GM19328 (cell line): ENCODE results near the gene UGT8.
A peak's percentile ranks its signal among the peaks of the same experiment; 100 is the strongest.
"Not testable (repeated sequence)": the region's sequence is repeated elsewhere in the genome, so short reads cannot be mapped to it uniquely, and the experiment has no call there.

Source experiments
- ATAC-seq: cut with Tn5 transposase; IDR thresholded peaks from one replicate; pipeline ENCODE4 v1.9.1; 2021; ENCODE audit warnings: mild to moderate bottlenecking, moderate library complexity; ENCODE audit not compliant: unreplicated experiment

The UGT8 gene

DNA sequence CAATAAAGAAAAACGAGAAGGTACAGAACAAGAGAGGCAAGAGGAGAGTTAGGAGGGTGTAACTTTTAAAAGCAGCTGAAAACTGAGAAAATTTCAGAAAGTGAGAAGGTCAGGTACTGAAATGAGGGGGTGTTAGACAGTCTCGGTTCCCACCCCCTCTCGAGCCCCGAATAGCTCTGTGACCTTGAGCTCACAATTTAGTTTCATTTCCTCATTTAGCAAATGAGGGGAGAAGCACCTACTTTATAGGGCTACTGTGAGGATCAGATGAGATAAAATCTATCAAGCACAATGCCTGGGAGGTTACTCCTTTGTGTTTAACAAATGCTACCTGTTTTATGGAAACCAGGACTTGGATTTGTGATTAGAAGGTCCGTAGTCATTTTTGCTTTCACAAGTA, 4.9 kb downstream of the UGT8 start:
- ATAC-seq, result peak; percentile 87

DNA sequence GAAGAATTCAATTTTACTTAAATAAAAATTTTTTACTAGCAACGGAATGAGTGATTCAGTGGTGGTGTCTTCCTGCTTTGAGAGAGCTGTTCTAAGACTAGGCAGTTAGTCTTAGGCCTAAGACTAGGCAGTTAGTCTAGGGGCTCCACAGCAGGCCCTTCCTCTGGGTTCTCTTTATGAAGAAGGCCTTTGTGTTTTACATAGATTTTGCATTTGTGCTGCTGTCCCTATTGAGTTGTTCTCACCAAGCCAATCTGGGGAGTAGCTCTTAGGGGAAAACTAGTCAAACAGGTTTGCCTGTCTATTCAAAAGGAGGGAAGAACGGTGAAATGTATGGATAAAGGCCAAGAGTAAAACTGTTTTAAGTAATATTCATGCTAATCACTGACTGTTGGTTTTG, 7.6 kb downstream of the UGT8 start:
- ATAC-seq, result no peak

DNA sequence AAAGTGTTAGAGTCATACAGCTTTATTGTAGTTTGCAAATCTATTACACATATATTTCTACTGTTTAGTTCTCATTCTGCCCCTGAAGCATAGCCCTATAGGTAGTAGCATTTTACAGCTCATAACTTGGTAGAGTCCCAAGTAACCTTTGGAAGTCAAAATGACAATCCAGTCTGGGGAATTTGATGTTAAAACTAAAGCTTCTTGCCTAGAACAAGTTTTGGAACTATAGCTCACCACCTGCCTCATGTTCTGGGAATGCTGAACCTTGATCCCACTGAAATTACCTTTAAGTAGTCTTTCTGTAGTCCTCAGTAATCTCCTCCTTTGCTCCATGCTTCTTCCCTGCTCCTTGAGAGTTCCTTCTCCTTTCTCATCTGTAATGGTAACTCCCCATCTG, 8.4 kb downstream of the UGT8 start:
- no peak for ATAC-seq

DNA sequence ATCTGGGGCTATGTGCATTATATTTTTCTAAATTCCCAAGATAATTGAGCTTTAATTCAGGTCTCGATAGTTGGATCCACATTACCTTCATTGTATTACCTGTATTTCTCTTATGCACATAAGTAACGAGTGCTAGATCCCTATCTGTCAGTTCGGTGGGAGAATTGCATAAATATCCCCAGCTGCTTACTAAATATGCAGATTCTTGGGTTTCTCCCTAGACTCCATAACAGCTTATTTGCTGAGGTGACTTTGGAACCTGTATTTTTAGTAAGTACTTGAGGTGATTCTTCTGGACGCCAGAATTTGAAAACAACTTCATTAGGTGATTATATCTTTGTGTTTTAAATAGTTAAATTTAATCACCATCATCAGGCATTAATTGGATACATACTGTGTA, 15.0 kb downstream of the UGT8 start:
- ATAC-seq, result no peak

DNA sequence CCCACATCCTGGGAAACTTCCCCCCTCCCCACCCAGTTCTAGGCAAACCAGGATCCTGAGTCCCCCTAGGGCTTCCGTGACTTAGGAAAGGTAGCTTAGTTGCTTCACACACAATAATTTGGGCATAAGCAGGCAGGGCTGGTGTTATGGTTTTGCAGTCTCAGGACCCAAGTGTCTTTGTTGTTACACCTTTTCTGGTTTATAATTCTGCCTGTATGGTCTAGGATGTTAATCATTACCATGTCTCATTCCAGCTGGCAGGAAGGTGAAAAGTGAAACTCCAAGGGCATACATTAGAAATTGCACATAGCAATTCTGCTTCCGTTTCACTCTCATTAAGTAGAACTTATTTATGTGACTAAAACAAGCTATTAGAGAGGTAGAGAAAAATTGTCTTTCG, 16.8 kb downstream of the UGT8 start:
- ATAC-seq, result no peak

DNA sequence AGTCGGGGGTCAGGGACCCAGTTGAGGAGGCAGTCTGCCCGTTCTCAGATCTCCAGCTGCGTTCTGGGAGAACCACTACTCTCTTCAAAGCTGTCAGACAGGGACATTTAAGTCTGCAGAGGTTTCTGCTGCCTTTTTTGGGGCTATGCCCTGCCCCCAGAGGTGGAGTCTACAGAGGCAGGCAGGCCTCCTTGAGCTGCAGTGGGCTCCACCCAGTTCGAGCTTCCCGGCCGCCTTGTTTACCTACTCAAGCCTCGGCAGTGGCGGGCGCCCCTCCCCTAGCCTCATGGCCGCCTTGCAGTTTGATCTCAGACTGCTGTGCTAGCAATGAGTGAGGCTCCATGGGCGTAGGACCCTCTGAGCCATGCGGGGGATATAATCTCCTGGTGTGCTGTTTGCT, 17.4 kb downstream of the UGT8 start:
- not testable (repeated sequence) for ATAC-seq

DNA sequence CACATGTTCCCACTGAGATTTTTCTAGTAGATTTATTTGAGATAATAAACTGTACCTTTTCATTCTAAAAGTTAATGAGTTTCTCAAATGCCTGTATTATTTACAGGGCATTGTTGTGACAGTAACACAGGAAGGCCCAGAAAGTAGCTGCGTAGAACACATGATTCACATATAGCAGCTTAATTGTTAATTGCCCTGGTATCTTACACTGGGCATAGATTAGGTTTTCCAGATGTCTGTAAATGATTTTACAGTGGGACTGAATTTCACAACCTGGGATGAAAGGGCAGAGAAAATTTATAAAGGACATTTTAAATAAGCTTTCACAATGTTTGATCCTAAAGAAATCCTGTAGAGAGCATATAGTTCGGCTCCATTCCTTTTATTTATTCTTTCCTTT, 27.6 kb downstream of the UGT8 start:
- ATAC-seq, result no peak

DNA sequence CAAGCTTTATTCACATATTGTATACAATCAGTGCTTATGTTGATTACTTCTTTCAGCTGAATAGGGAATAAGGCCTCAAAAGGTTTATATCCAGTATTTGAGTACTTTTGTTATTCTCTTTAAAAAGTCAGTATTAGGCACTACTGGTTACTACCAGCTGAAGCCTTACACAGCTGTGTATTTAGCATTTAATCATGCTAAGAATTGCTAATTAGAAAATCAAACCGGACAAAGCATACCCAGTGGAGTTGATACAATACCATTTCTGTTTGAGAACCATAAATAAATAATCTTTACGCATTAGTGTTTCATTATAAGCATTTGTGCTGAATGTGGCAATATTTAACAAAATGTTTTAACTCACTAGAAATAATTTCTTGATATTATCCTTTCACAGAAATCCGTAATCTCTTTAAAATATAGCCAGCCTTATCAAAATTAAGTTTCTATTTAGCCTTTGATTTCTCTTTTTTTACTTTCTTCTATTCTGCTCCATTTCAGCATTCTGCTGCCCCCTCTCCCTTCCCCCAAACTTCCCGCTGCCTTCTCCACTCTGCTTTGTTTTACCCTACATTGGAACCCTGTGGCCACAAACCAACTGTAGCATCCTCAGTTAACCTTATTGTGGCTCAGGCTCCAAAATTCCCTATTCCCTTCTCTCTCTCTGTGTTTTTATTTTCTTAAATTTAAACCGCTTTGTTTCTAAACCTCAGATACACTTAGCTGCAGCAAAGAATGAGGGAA, 37.8 kb downstream of the UGT8 start:
- no peak for ATAC-seq

DNA sequence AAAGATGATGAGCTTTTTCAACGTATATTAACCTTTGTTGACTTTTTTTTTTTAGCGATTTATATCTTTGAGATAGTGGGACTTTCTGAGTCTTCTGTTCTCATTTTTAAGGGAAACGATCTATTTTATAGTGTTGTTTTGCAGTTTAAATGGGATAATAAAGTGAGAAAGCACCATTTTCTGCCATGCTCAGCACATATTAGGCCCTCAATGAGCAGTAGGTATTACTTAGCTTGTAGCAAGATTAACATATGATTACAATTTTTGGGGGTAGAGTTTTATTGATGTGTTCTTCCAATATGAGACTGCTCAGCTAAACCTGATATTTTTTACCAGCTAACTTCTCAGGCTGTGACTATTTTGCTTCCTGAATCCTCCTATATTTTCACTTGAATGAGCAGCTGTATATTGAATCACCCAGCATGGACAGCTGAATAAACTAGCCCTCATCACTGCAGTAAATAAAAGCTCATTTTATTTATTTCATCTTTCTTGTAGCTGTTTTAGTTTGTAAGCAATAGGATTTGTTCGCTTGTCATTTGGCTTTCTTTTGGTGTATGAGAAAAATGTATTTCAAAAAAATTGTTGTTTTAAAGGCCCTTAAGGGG, 43.7 kb downstream of the UGT8 start:
- ATAC-seq, result no peak

DNA sequence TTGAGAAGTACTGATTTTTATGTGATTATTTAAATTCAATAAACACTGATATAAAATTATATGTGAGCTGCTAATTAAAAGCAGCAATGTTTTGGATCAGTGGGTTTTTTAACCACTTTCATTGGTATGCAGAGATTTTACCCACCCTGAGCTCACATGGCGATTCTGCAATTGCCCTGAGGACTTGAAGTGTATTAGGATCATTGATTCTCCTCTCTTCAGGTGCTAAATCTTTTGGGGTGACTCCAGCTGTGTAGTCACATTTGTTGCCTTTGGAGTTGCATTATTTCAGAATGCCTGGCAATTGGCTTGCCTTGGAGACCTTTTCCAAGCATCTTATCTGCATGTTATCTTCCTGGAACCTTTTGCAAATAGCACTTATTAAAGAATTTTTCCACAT, 51.3 kb downstream of the UGT8 start:
- no peak for ATAC-seq

DNA sequence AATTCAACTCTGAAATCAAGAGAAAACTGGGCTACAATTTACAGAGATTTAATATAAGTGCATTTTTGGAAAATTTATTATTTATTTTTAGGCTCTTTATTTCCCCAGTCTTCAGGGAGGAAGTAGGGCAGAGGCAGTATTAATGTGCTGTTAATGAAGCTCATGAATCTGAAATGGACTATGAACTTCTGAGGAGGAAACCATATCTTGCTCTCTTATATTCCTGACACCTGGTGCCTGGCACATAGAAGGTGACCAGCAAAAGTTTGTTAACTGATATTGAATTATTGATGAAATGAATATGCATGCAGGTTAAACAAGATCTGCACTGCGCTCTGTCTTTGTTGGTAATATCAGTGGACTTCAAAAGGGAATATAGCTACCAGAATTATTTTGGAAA, 55.1 kb downstream of the UGT8 start:
- ATAC-seq, result no peak

DNA sequence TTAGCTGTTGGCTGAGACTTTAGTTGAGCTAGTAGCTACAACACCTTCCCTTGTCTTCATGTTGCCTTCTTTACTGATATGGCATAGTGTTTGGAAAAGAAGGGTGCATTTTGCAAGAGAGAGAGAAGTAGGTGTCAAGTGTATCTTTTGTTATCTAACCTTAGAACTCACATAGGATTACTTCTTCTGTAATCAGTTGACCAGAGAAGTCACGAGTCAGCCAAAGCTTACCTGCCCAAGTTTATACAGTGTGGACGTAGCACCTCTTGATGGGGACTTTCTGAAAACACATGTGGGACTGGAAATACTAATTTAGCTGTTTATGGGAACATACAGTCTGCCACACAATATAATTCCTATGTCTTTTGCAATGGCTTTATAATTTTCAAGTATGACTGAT, 56.0 kb downstream of the UGT8 start:
- no peak for ATAC-seq

DNA sequence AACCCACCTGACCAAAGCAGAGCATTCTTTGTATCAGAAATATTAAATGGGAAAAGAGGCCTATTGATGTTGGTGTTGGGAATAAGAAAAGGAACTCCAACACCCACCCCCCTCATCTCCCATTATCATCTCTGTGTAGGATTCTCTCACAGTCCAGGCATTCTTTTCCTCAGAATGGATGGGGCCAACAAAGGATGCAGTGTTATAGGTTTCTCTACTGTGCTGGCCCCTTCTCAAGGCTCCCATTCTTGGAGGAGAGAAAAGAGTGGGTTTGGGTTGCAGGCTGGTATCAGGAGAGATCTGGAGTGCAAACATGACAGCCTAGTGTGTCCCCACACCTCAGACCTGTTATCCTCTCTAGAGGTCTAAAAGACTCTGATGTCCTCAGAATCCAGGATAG, 59.6 kb downstream of the UGT8 start:
- no peak for ATAC-seq

DNA sequence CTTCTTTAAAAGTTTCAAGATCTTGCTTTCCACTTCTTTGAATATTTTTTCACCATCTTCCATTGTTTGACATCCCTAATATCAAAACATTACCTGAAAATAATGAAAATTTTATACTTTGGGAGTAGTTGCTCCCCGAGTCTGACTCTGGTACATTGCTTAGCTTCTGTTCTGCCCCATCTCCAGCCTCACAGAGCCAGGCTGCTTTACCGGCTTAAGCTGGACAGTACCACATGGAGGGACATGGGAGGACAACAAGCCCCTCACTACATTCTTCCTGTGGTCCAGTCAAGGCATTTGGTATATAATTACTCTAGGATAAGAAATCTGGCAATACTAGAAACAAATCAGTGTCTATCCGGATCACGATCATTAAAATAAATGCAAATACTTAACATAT, 60.2 kb downstream of the UGT8 start:
- ATAC-seq, result no peak

DNA sequence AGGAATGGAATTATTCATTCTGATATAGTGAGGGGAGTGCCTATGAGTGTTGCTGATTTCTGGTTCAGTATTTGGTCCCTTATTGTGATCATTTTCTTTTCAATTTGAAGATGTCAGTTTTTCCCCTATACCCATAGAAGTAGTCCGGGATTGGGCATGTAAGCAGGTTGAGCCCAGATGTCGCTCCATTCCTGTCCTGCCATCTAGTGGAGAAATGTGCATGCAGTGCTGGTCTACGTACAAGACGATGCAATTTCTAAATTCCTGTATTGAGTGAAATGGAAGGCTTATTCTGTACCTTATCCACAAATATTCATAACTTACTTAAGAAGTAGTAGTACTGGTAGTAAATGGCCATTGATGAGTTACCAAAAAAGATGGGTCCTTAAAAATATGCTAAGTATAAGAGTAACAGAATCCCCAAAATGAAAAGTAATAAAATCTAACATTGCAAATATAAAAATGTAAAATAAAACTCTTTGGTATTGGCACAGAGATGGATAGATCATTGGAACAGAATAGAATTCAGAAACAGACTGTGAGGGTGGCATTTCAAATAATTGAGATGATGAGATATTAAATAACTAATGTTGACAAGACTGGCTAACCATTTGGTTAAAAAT, 60.9 kb downstream of the UGT8 start:
- ATAC-seq, result peak; percentile 93

DNA sequence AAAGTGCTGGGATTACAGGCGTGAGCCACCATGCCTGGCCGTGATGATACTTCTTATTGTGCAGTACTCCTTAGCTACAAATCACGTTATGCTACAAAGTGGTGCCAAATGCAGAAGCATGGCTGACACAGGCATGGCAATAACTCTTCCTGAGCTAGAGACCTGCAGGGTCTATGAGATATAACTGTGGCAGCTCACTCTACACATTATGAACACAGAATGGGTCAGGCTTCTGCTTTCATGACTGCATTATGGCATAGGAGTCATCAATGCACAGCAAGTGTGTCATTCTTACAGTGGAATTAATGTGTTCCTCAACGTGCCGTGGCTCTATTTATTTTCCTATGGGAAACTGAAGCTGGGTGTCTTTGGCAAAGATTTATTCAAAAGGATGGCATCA, 64.5 kb downstream of the UGT8 start:
- no peak for ATAC-seq

DNA sequence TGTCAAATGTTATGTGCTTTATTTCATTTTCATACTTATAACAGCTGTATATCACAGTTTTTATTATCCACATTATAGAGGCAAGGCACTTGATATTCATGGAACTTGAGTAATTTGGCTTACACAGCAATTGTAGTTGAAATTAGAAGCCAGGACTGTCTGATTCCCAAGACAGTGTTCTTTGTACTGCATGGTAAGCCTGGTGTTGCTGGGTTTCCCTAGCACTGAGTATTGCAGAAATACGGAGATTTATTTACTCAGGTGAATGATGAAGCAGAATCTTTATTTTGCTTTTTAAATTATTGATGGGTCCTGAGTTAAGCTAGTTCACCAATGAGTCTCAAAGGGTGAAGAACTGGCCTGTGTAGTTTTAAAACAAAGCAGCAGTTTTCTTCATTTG, 70.0 kb downstream of the UGT8 start:
- ATAC-seq, result no peak

DNA sequence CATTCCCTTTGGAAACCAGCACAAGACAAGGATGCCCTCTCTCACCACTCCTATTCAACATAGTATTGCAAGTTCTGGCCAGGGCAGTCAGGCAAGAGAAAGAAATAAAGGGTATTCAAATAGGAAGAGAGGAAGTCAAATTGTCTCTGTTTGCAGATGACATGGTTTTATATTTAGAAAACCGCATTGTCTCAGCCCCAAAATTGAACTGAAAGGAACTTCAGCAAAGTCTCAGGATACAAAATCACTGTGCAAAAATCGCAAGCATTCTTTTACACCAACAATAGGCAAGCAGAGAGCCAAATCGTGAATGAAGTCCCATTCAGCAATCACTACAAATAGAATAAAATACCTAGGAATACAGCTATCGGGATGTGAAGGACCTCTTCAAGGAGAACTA, 72.1 kb downstream of the UGT8 start:
- ATAC-seq, result not testable (repeated sequence)

DNA sequence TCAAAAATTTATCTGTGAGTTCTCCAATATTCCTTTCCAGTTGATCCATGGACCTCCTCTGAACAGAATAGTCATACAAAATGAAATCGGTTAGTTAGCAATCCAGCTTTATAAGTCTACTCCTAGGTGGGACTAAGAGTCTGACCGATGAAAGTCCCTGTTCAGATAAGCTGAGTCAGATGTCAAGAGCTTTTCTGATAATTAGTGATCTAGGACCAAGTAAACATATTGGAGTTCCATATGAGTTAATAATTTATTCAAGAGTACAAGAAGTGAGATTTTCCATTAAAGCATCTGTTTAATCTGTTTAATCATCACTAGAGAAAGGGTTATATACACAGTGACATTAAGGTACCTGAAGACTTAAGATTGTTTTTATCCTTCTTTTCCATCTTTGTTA, 74.7 kb downstream of the UGT8 start:
- ATAC-seq, result no peak

DNA sequence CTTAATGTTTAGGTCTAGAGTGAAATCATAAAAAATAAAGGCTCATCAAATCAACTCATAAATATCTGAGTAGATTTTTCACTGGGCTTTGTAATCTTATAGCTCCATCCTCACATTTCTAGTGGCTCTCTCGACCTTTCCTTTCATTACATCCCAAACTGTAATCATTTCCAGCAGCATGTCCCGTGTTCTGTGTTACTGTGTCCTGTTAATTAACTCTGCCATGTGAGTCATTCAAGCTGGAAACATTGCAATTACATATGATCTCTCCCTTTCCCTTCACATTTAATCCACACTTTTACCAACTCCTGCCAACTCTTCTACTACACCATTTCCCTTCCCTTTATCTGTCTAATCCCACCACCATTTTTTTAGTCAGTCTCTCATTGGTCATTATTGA, 75.5 kb downstream of the UGT8 start:
- ATAC-seq, result no peak

DNA sequence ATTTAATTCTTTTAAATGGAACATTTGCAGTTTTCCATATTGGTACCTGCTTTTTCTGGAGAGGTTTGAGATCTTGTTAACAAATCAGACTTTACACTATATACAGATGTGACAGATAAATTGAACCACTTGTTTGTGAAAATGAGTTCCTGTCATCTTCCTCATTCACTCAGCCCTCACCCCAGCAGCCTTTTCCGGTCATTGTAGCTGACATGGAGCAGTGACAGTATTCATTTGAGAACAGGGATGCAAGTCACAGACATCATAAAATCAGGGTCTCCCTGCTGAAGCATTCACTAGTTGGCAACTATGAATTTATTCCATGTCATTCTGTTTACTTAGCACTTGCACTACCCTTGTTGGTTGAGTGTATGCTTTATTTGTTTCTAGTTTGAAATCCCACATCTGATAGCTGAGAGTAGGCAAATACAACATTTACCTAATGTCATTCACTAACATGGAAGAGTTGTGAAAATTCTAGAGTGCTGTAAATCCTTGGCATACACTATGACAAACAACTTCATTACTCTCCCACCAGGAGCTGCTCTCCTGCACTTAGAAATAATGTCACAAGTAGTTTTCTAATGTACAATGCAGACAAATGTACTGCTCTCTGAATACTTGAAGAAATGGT, 78.9 kb downstream of the UGT8 start:
- no peak for ATAC-seq

DNA sequence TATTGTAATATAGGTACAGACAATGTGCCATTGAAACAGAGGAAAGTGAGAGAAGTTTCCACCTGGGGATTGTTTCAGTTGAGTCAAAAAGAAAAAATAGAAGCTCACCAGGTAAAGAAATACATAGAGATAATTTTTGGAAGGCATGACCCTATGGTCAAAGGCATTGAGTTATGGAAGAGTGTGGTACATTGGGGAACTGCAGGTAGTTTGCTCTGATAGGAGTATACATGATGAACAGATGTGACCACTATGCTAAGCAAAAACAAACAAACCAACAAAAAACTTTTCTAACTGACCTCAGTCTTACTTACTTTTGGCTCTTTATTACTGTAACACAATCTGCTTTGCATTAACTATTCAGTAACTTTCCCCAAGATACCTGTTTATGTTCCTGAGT, 85.9 kb downstream of the UGT8 start:
- no peak for ATAC-seq
